Measurements from ENCODE around the gene CRKL.
"Not testable (repeated sequence)": the region's sequence is repeated elsewhere in the genome, so short reads cannot be mapped to it uniquely, and the experiment has no call there.

Gene CRKL

GRCh38 chr22:20901093-20902033 lies 15.8 kb upstream of the CRKL start:
- DNase-seq: not testable (repeated sequence)

GRCh38 chr22:20903093-20903492 lies 14.1 kb upstream of the CRKL start:
- no peak for DNase-seq

GRCh38 chr22:20904008-20904979 lies 12.9 kb upstream of the CRKL start:
- no peak for DNase-seq

- DNase-seq: no peak
Observed at GRCh38 chr22:20904980-20905355, 12.2 kb upstream of the CRKL start.

GRCh38 chr22:20905415-20906386 lies 11.5 kb upstream of the CRKL start:
- DNase-seq: no peak

GRCh38 chr22:20906387-20906767 lies 10.8 kb upstream of the CRKL start:
- DNase-seq: no peak

- DNase-seq: not testable (repeated sequence)
Observed at GRCh38 chr22:20908717-20909116, 8.5 kb upstream of the CRKL start.

GRCh38 chr22:20909543-20910303 lies 7.5 kb upstream of the CRKL start:
- DNase-seq: no peak

- DNase-seq: no peak
Observed at GRCh38 chr22:20912494-20912893, 4.7 kb upstream of the CRKL start.

GRCh38 chr22:20918663-20919218 lies 1.5 kb downstream of the CRKL start:
- DNase-seq: no peak

GRCh38 chr22:20919718-20920117 lies 2.5 kb downstream of the CRKL start:
- no peak for DNase-seq

GRCh38 chr22:20920881-20921203 lies 3.6 kb downstream of the CRKL start:
- DNase-seq: no peak

GRCh38 chr22:20922141-20922751 lies 5.0 kb downstream of the CRKL start:
- no peak for DNase-seq

GRCh38 chr22:20926243-20926642 lies 9.0 kb downstream of the CRKL start:
- no peak for DNase-seq

- no peak for DNase-seq
Observed at GRCh38 chr22:20927940-20928572, 10.8 kb downstream of the CRKL start.

- DNase-seq: no peak
Observed at GRCh38 chr22:20928573-20928967, 11.4 kb downstream of the CRKL start.

- DNase-seq: no peak
Observed at GRCh38 chr22:20930004-20930403, 12.8 kb downstream of the CRKL start.

- DNase-seq: not testable (repeated sequence)
Observed at GRCh38 chr22:20930435-20930834, 13.2 kb downstream of the CRKL start.

- DNase-seq: no peak
Observed at GRCh38 chr22:20931126-20931654, 14.0 kb downstream of the CRKL start.

- DNase-seq: no peak
Observed at GRCh38 chr22:20933910-20934309, 16.7 kb downstream of the CRKL start.

Data from NCI-H187 treated with DMSO at 0.1 percent for 48 hours (cell line).